Measurements from ENCODE around the gene SGPP1. TPM values are rescaled to one million over a fixed set of nuclear protein-coding genes. Genes with fewer than 3 reads are reported as not detected.
"Not testable (repeated sequence)": the region's sequence is repeated elsewhere in the genome, so short reads cannot be mapped to it uniquely, and the experiment has no call there.

SGPP1 gene
- polyA plus RNA-seq, 1 donor: 29.1 TPM

GRCh38 chr14:63638493-63638892 lies 89.4 kb downstream of the SGPP1 start:
- DNase-seq: no peak

GRCh38 chr14:63636094-63636635 lies 91.7 kb downstream of the SGPP1 start:
- DNase-seq: not testable (repeated sequence)

Other genes with a start within 250 kb of the SGPP1 start
- 42.6 TPM for gene PPP2R5E, start 184.7 kb downstream of the SGPP1 start, polyA plus RNA-seq (ENCODE audit: insufficient read length)
- gene WDR89, start 86.2 kb downstream of the SGPP1 start, polyA plus RNA-seq (ENCODE audit: insufficient read length): 25.4 TPM
- 158 TPM for gene SYNE2, start 124.9 kb upstream of the SGPP1 start, polyA plus RNA-seq (ENCODE audit: insufficient read length)

Measured in left kidney (tissue), 2 donors.